Measurements from ENCODE around the gene GNB1L. TPM values are rescaled to one million over a fixed set of nuclear protein-coding genes. Genes with fewer than 3 reads are reported as not detected.

The GNB1L gene
- total and polyA plus RNA-seq, 10 of the 15 experiments (the other 5 are each of a cell fraction or from before 2014, with no cell fraction given), result 0.21 to 19.4 (median 6.8) TPM

- ChIA-PET POLR2A (interaction anchor here (0.6 kb wide), 1 partner anchor 60 kb away, joined by 4 read pairs; no protein-coding TSS in a partner anchor), SMC1A (ENCODE audit: uncharacterized antibody, unreplicated experiment) (no interaction called here), RAD21 (ENCODE audit: unreplicated experiment) (no interaction called here), CTCF (interaction anchor here (1.4 kb wide), 1 partner anchor 8 kb away, joined by 3 read pairs; no protein-coding TSS in a partner anchor)
- WGBS (ENCODE audit: insufficient coverage, insufficient replicate concordance, low lambda C conversion rate, missing lambda C conversion rate), result 27% methylated on average over 16 of the region's 17 CpGs
- Histone ChIP-seq H3K4me2 (ENCODE audit: control insufficient read depth, insufficient read depth) (no peak overlapping the region), H3K79me2 (ENCODE audit: control insufficient read depth, insufficient read depth, low read length) (no peaks in the 10 kb centered on the region), H4K20me1 (ENCODE audit: control insufficient read depth, insufficient read depth) (no peaks in the 10 kb centered on the region; the same call in 1 of the 2 replicates), H3K4me1 (ENCODE audit: control insufficient read depth, insufficient read depth, low read length) (no peaks in the 10 kb centered on the region), H3K4me3 (no peak overlapping the region), H3K27ac (ENCODE audit: control insufficient read depth, insufficient read depth) (no peak overlapping the region), H2AFZ (ENCODE audit: control insufficient read depth, low read depth, low read length) (no peak overlapping the region), H3K36me3 (ENCODE audit: control insufficient read depth in 2 of 2, insufficient read depth in 2 of 2, low read length in 1 of 2) (no peaks in the 10 kb centered on the region), H3K9me3 (replicated peaks; ENCODE audit: control insufficient read depth, insufficient read depth, low read length) (no peaks in the 10 kb centered on the region), H3K27me3 (replicated peaks in 1 of 2; ENCODE audit: control insufficient read depth in 2 of 2, insufficient read depth in 2 of 2, low read length in 1 of 2) (no peaks in the 10 kb centered on the region), H3K9ac (ENCODE audit: control insufficient read depth, insufficient read depth, low read length) (no peak overlapping the region)
- in situ Hi-C loops (cut with MboI), result no loop called here
- DNase-seq (ENCODE audit: low read depth, low spot score) (no peak), ATAC-seq (no peak), FAIRE-seq (no peak)
- no peak for TF ChIP-seq ATF7 (IDR thresholded peaks at IDR 0.05; ENCODE audit: low read depth)
- no peak for TF ChIP-seq KLF5 (IDR thresholded peaks at IDR 0.05; ENCODE audit: partially characterized antibody)
- TF ChIP-seq ESRRA (IDR thresholded peaks at IDR 0.05; ENCODE audit: low read length), result no peak
- TF ChIP-seq REST (IDR thresholded peaks at IDR 0.05; ENCODE audit: low read depth, low read length), result no peak
- TF ChIP-seq SREBF1 (IDR thresholded peaks at IDR 0.05; ENCODE audit: low read length), result no peak
- TF ChIP-seq BMI1 (IDR thresholded peaks at IDR 0.05; ENCODE audit: borderline replicate concordance), result no peak
- no peak for TF ChIP-seq LARP7 (IDR thresholded peaks at IDR 0.05)
- no peak for TF ChIP-seq STAT3 (IDR thresholded peaks at IDR 0.05; ENCODE audit: low read depth, low read length)
- BruUV-seq (replicated peaks), result no TSS peak
- intact Hi-C loops (cut with micrococcal nuclease; ENCODE audit: unreplicated experiment), result no loop called here
These were observed 116.6 kb downstream of the GNB1L start for GRCh38 chr22:19737846-19738663.

All from GM12878 (cell line).